ENCODE results near the gene AK3.

GRCh38 chr9:4740638-4741364 is at the start of gene AK3:
- TF ChIP-seq CTCF (IDR thresholded peaks at IDR 0.05; ENCODE audit: insufficient read depth, low read length, poor library complexity, severe bottlenecking): peak; percentile 9
- TF ChIP-seq EZH2phosphoT487 (conservative IDR thresholded peaks at IDR 0.05; ENCODE audit: low read length): no peak
